B cell (primary cell): ENCODE results near the gene GRK3. TPM values are rescaled to one million over a fixed set of nuclear protein-coding genes. Genes with fewer than 3 reads are reported as not detected.

Experiments used
- ATAC-seq: fragments of 200-7000 bp; cut with Tn5 transposase; one replicate; pipeline ENCODE4 v1.10.0; 2021; ENCODE audit warnings: low read depth, mild to moderate bottlenecking, moderate number of reproducible peaks, moderate library complexity
- CTCF ChIA-PET: fragments of 350-600 bp; sonication (Branson Sonifier 250); formaldehyde crosslinking; loops from one replicate; lab custom pipeline; 2021; ENCODE audit warnings: antibody characterized with exemption, inconsistent platforms; lab: Charles Lee
- POLR2A ChIA-PET: fragments of 350-600 bp; sonication (Branson Sonifier 250); formaldehyde crosslinking; loops from one replicate; lab custom pipeline; 2021; ENCODE audit warnings: antibody characterized with exemption; lab: Charles Lee
- DNase-seq: peaks from one replicate; pipeline ENCODE4 v3.0.0; 2013
- H2AFZ ChIP-seq: 2 replicates; pipeline ENCODE4 v1.6.1; 2012; ENCODE audit warnings: mild to moderate bottlenecking, low read depth, low read length; ENCODE audit not compliant: insufficient read depth, poor library complexity, severe bottlenecking
- H3K27ac ChIP-seq, 2 donors: 1 replicate in 1 of 2; 2 replicates in 1 of 2; pipeline ENCODE4 v1.5.1; 2012 to 2013; ENCODE audit warnings: low read length in 2 of 2, mild to moderate bottlenecking in 2 of 2, moderate library complexity in 1 of 2
- H3K27me3 ChIP-seq, 4 experiments: fragments of 200-600 bp in 1 of 4; sonication (generic) in 1 of 4; replicated peaks in 1 of 4; 1 replicate in 2 of 4; 2 replicates in 2 of 4; pipeline versions ENCODE4 v1.6.1 to v1.7.0; 2013 to 2016; ENCODE audit warnings: low read length in 3 of 4, mild to moderate bottlenecking in 2 of 4, mixed read lengths in 1 of 4, moderate library complexity in 1 of 4; ENCODE audit not compliant: insufficient read depth in 4 of 4, control insufficient read depth in 3 of 4; ENCODE audit errors: control extremely low read depth in 1 of 4
- H3K36me3 ChIP-seq, 2 experiments: replicated peaks in 1 of 2; 1 replicate in 1 of 2; 2 replicates in 1 of 2; pipeline versions ENCODE4 v1.6.1 to v1.7.1; 2013; ENCODE audit warnings: low read length in 1 of 2; ENCODE audit not compliant: insufficient read depth in 2 of 2, control insufficient read depth in 1 of 2; ENCODE audit errors: control extremely low read depth in 1 of 2, extremely low read depth in 1 of 2
- H3K4me1 ChIP-seq, 2 donors: fragments of 200-600 bp in 1 of 2; sonication (generic) in 1 of 2; 1 replicate in 1 of 2; 2 replicates in 1 of 2; pipeline versions ENCODE4 v1.5.1 to v1.6.1; 2013 to 2017; ENCODE audit warnings: low read length in 2 of 2; ENCODE audit not compliant: control insufficient read depth in 2 of 2, insufficient read depth in 2 of 2
- H3K4me2 ChIP-seq: replicated peaks from 2 replicates; pipeline ENCODE3; 2012; ENCODE audit warnings: mild to moderate bottlenecking, low read depth, low read length; ENCODE audit not compliant: poor library complexity, severe bottlenecking
- H3K4me3 ChIP-seq, 5 experiments: fragments of 200-600 bp in 1 of 5; sonication (generic) in 1 of 5; 1 replicate in 3 of 5; 2 replicates in 2 of 5; pipeline versions ENCODE4 v1.5.1 to v1.7.0; 2011 to 2016; ENCODE audit warnings: low read length in 4 of 5, mild to moderate bottlenecking in 4 of 5, low read depth in 2 of 5, control low read depth in 1 of 5, moderate library complexity in 1 of 5; ENCODE audit not compliant: insufficient read depth in 1 of 5; ENCODE audit errors: control extremely low read depth in 1 of 5, extremely low read depth in 1 of 5
- H3K79me2 ChIP-seq: fragments of 200-600 bp; sonication (generic); one replicate; pipeline ENCODE4 v1.6.0; 2016; ENCODE audit warnings: low read length; ENCODE audit not compliant: control insufficient read depth, insufficient read depth
- H3K9ac ChIP-seq: fragments of 200-600 bp; sonication (generic); 2 replicates; pipeline ENCODE4 v1.6.1; 2017; ENCODE audit warnings: mild to moderate bottlenecking, low read length, moderate library complexity
- H3K9me3 ChIP-seq, 3 donors: one replicate each; pipeline versions ENCODE4 v1.6.1 to v1.7.1; 2013; ENCODE audit warnings: low read length in 2 of 3; ENCODE audit not compliant: control insufficient read depth in 2 of 3, insufficient read depth in 1 of 3; ENCODE audit errors: control extremely low read depth in 1 of 3
- H4K20me1 ChIP-seq: 2 replicates; pipeline ENCODE4 v1.6.0; 2012; ENCODE audit warnings: mild to moderate bottlenecking, low read length; ENCODE audit not compliant: insufficient read depth, control insufficient read depth, poor library complexity, severe bottlenecking
- H3K27ac Mint-ChIP-seq: one replicate; pipeline ENCODE4 v1.8.0; 2021; ENCODE audit warnings: mixed read lengths
- H3K27me3 Mint-ChIP-seq: one replicate; pipeline ENCODE4 v1.8.0; 2021; ENCODE audit warnings: mixed read lengths
- H3K4me1 Mint-ChIP-seq: one replicate; pipeline ENCODE4 v1.8.0; 2021; ENCODE audit warnings: mixed read lengths
- H3K4me3 Mint-ChIP-seq: one replicate; pipeline ENCODE4 v1.8.0; 2021; ENCODE audit warnings: mixed read lengths
- H3K9me3 Mint-ChIP-seq: one replicate; pipeline ENCODE4 v1.8.0; 2022; ENCODE audit warnings: mixed read lengths; ENCODE audit not compliant: insufficient read depth
- CTCF ChIP-seq: fragments of 200-600 bp; IDR thresholded peaks from one replicate; pipeline ENCODE4 v1.8.0; 2022; ENCODE audit warnings: antibody characterized with exemption, mild to moderate bottlenecking
- EZH2 ChIP-seq: IDR thresholded peaks from 2 replicates; pipeline ENCODE4 v1.6.1; 2012; ENCODE audit warnings: borderline replicate concordance, low read depth, mild to moderate bottlenecking, moderate library complexity, low read length; ENCODE audit not compliant: insufficient read depth, poor library complexity, severe bottlenecking
- WGBS: methylation state at CpG from one replicate; pipeline ENCODE4 v1.1.5; 2013; ENCODE audit warnings: missing lambda C conversion rate; ENCODE audit not compliant: insufficient coverage; 5-methylcytosine and 5-hydroxymethylcytosine counted together
- intact Hi-C: fragments of 100-400 bp; cut with micrococcal nuclease; formaldehyde crosslinking; loops from one replicate; pipeline ENCODE4 v1.10.0; 2022
- polyA plus RNA-seq: library from polyadenylated mRNA; depleted of rRNA; stranded (reverse); fragments of >200 nt; gene quantifications from 2 replicates; pipeline ENCODE4 v1.2.3, GENCODE V29; 2012
- total RNA-seq, 2 donors: library from RNA; stranded (reverse); fragments of 120-200 nt in 1 of 2; gene quantifications; 1 replicate in 1 of 2; 2 replicates in 1 of 2; pipeline versions ENCODE4 v1.2.3 to v1.2.4, GENCODE V29; 2013 to 2022

GRK3 gene
- total and polyA plus RNA-seq, 2 donors (not counting 1 experiment from before 2014, with no cell fraction given), result 17.6 to 61.0 TPM

GRCh38 chr22:25546751-25547150, 17.7 kb upstream of the GRK3 start:
- intact Hi-C loops, result no loop called here
- no peak overlapping the region for H3K27ac Mint-ChIP-seq
- no peaks in the 10 kb centered on the region for H3K27me3 ChIP-seq
- WGBS, result 71% methylated on average over 2 of the region's 4 CpGs
- H3K4me1 Mint-ChIP-seq, result peaks cover 41% of the 10 kb centered on the region
- H3K9me3 ChIP-seq, result peaks cover 0 to 14% (median 2%) of the 10 kb centered on the region in 3 donors
- H3K4me3 Mint-ChIP-seq, result no peak overlapping the region
- no peak overlapping the region for H2AFZ ChIP-seq
- peaks cover 18 to 22% of the 10 kb centered on the region in 2 donors for H3K4me1 ChIP-seq
- TF ChIP-seq CTCF, result no peak
- no peak for TF ChIP-seq EZH2
- no peak overlapping the region for H3K4me3 ChIP-seq
- H3K9me3 Mint-ChIP-seq, result no peaks in the 10 kb centered on the region
- H3K27me3 Mint-ChIP-seq, result no peaks in the 10 kb centered on the region
- no peaks in the 10 kb centered on the region for H3K36me3 ChIP-seq
- POLR2A ChIA-PET, result no interaction called here
- CTCF ChIA-PET, result interaction anchor here (0.5 to 1.9 kb wide), 3 partner anchors 23 to 156 kb away, joined by 5 read pairs; no protein-coding TSS in a partner anchor
- DNase-seq (no peak), ATAC-seq (peak; percentile 22)
- H3K4me2 ChIP-seq, result no peak overlapping the region
- peaks cover 15% of the 10 kb centered on the region for H3K79me2 ChIP-seq
- H3K27ac ChIP-seq, result no peak overlapping the region
- no peak overlapping the region for H3K9ac ChIP-seq
- no peaks in the 10 kb centered on the region for H4K20me1 ChIP-seq

GRCh38 chr22:25548866-25549464, 15.5 kb upstream of the GRK3 start:
- Histone ChIP-seq H3K79me2 (peaks cover 12% of the 10 kb centered on the region), H3K36me3 (no peaks in the 10 kb centered on the region), H4K20me1 (no peaks in the 10 kb centered on the region), H3K27me3 (no peaks in the 10 kb centered on the region), H3K27ac (no peak overlapping the region), H3K4me3 (no peak overlapping the region), H2AFZ (no peak overlapping the region), H3K9me3 (peaks cover 0 to 14% (median 2%) of the 10 kb centered on the region in 3 donors), H3K4me1 (peaks cover 23 to 24% of the 10 kb centered on the region in 2 donors), H3K4me2 (no peak overlapping the region), H3K9ac (no peak overlapping the region)
- ATAC-seq, result no peak
- Mint-ChIP-seq H3K27ac (no peak overlapping the region), H3K4me1 (peaks cover 47% of the 10 kb centered on the region), H3K9me3 (no peaks in the 10 kb centered on the region), H3K27me3 (no peaks in the 10 kb centered on the region), H3K4me3 (no peak overlapping the region)
- DNase-seq, result no peak
- ChIA-PET CTCF (interaction anchor here (0.8 to 1.9 kb wide), 4 partner anchors 15 to 223 kb away, joined by 3 to 8 read pairs (median 4); partner anchors contain the start of gene GRK3), POLR2A (no interaction called here)
- TF ChIP-seq CTCF, result no peak
- TF ChIP-seq EZH2, result no peak
- intact Hi-C loops, result no loop called here
- WGBS, result 87% methylated on average over 8 of the region's 10 CpGs
